ENCODE results near the gene CCDC39.
"Not testable (repeated sequence)": the region's sequence is repeated elsewhere in the genome, so short reads cannot be mapped to it uniquely, and the experiment has no call there.

CCDC39 gene

GRCh38 chr3:180618563-180618962, 60.7 kb downstream of the CCDC39 start:
- DNase-seq: not testable (repeated sequence)

- no peak for DNase-seq
These were observed 62.2 kb downstream of the CCDC39 start for GRCh38 chr3:180617049-180617448.

GRCh38 chr3:180615954-180616353, 63.3 kb downstream of the CCDC39 start:
- DNase-seq: no peak

- no peak for DNase-seq
These were observed 66.9 kb downstream of the CCDC39 start for GRCh38 chr3:180612364-180612763.

GRCh38 chr3:180611006-180611405, 68.3 kb downstream of the CCDC39 start:
- no peak for DNase-seq

- peak; percentile 90 for DNase-seq
These were observed 77.3 kb downstream of the CCDC39 start, which contains the start of gene TTC14 for GRCh38 chr3:180601688-180602666. TTC14 (plus strand) TSS chr3:180602163; CDS start chr3:180602262, 99 bp downstream.

- no peak for DNase-seq
These were observed 78.8 kb downstream of the CCDC39 start for GRCh38 chr3:180600473-180600872.

GRCh38 chr3:180595559-180595935, 83.7 kb downstream of the CCDC39 start:
- DNase-seq: no peak

GRCh38 chr3:180594631-180595558, 84.4 kb downstream of the CCDC39 start:
- peak; percentile 61 for DNase-seq

GRCh38 chr3:180593631-180594030, 85.7 kb downstream of the CCDC39 start:
- not testable (repeated sequence) for DNase-seq

- no peak for DNase-seq
These were observed 88.9 kb downstream of the CCDC39 start for GRCh38 chr3:180590396-180590795.

- DNase-seq: no peak
These were observed 98.4 kb downstream of the CCDC39 start for GRCh38 chr3:180580934-180581333.

GRCh38 chr3:180575571-180575970, 103.7 kb downstream of the CCDC39 start:
- no peak for DNase-seq

- DNase-seq: no peak
These were observed 107.3 kb downstream of the CCDC39 start for GRCh38 chr3:180571831-180572598.

GRCh38 chr3:180570238-180570637, 109.1 kb downstream of the CCDC39 start:
- DNase-seq: no peak

- no peak for DNase-seq
These were observed 114.6 kb downstream of the CCDC39 start for GRCh38 chr3:180564676-180565075.

Measured in SHP77 treated with DMSO at 0.1 percent for 48 hours (cell line).